Measurements from ENCODE around the gene SAPCD2. TPM values are rescaled to one million over a fixed set of nuclear protein-coding genes. Genes with fewer than 3 reads are reported as not detected.

Gene SAPCD2
- polyA plus RNA-seq, 1 donor (not counting 4 experiments of a cell fraction or from before 2014, with no cell fraction given) = 1.6 TPM

- H3K4me2 ChIP-seq (ENCODE audit: control insufficient read depth, extremely low read depth, insufficient read depth, low read depth, low read length) = no peak overlapping the region
- no peak overlapping the region for H3K9ac ChIP-seq (ENCODE audit: control insufficient read depth, extremely low read depth, insufficient read depth, low read length)
- H3K4me1 ChIP-seq (ENCODE audit: control insufficient read depth, extremely low read depth, insufficient read depth, low read length) = no peaks in the 10 kb centered on the region
- peaks cover 7% of the 10 kb centered on the region for H4K20me1 ChIP-seq (ENCODE audit: control insufficient read depth, extremely low read depth, insufficient read depth, low read length)
- TF ChIP-seq CTCF (optimal IDR thresholded peaks at IDR 0.05 in 1 of 3, IDR thresholded peaks at IDR 0.05 in 1 of 3, conservative IDR thresholded peaks at IDR 0.05 in 1 of 3; ENCODE audit: extremely low read depth in 1 of 3, insufficient read depth in 2 of 3, low read length in 3 of 3) = no peak
- no peak for TF ChIP-seq EZH2 (IDR thresholded peaks at IDR 0.05; ENCODE audit: low read length)
- no peak for DNase-seq (ENCODE audit: low read depth, low spot score)
- H3K79me2 ChIP-seq (ENCODE audit: control insufficient read depth, insufficient read depth, low read length) = no peaks in the 10 kb centered on the region
- dilution Hi-C loops (cut with MboI; ENCODE audit: extremely low pct_ligation_motif_present, low sequenced_read_pairs) = no loop called here
- H3K4me3 ChIP-seq (ENCODE audit: control insufficient read depth in 2 of 3, extremely low read depth in 1 of 3, insufficient read depth in 2 of 3, low read depth in 1 of 3, low read length in 3 of 3) = no peak overlapping the region
- peaks cover 11% of the 10 kb centered on the region for H3K27me3 ChIP-seq (ENCODE audit: control insufficient read depth, extremely low read depth, insufficient read depth, low read length)
- no peaks in the 10 kb centered on the region for H3K36me3 ChIP-seq (ENCODE audit: control insufficient read depth in 2 of 2, extremely low read depth in 1 of 2, insufficient read depth in 2 of 2, low read length in 2 of 2)
- H3K9me1 ChIP-seq (ENCODE audit: control insufficient read depth, extremely low read depth, insufficient read depth, low read length) = no peaks in the 10 kb centered on the region
- no peak overlapping the region for H3K27ac ChIP-seq (ENCODE audit: control insufficient read depth, insufficient read depth, low read length)
- no peak overlapping the region for H2AFZ ChIP-seq (ENCODE audit: control insufficient read depth, low read length)
- H3K9me3 ChIP-seq (ENCODE audit: control insufficient read depth, low read depth, low read length) = no peaks in the 10 kb centered on the region
- no peak for FAIRE-seq
Observed at GRCh38 chr9:137052293-137052692, 18.1 kb downstream of the SAPCD2 start.

- Histone ChIP-seq H3K36me3 (ENCODE audit: control insufficient read depth in 2 of 2, extremely low read depth in 1 of 2, insufficient read depth in 2 of 2, low read length in 2 of 2) (no peaks in the 10 kb centered on the region), H3K4me2 (ENCODE audit: control insufficient read depth, extremely low read depth, insufficient read depth, low read depth, low read length) (no peak overlapping the region), H4K20me1 (ENCODE audit: control insufficient read depth, extremely low read depth, insufficient read depth, low read length) (peaks cover 7% of the 10 kb centered on the region), H3K9me1 (ENCODE audit: control insufficient read depth, extremely low read depth, insufficient read depth, low read length) (no peaks in the 10 kb centered on the region), H3K27me3 (ENCODE audit: control insufficient read depth, extremely low read depth, insufficient read depth, low read length) (peaks cover 11% of the 10 kb centered on the region), H2AFZ (ENCODE audit: control insufficient read depth, low read length) (no peak overlapping the region), H3K4me1 (ENCODE audit: control insufficient read depth, extremely low read depth, insufficient read depth, low read length) (no peaks in the 10 kb centered on the region), H3K9me3 (ENCODE audit: control insufficient read depth, low read depth, low read length) (no peaks in the 10 kb centered on the region), H3K27ac (ENCODE audit: control insufficient read depth, insufficient read depth, low read length) (no peak overlapping the region), H3K79me2 (ENCODE audit: control insufficient read depth, insufficient read depth, low read length) (no peaks in the 10 kb centered on the region), H3K4me3 (ENCODE audit: control insufficient read depth in 2 of 3, extremely low read depth in 1 of 3, insufficient read depth in 2 of 3, low read depth in 1 of 3, low read length in 3 of 3) (no peak overlapping the region), H3K9ac (ENCODE audit: control insufficient read depth, extremely low read depth, insufficient read depth, low read length) (no peak overlapping the region)
- no peak for FAIRE-seq
- DNase-seq (ENCODE audit: low read depth, low spot score) = no peak
- no peak for TF ChIP-seq CTCF (optimal IDR thresholded peaks at IDR 0.05 in 1 of 3, IDR thresholded peaks at IDR 0.05 in 1 of 3, conservative IDR thresholded peaks at IDR 0.05 in 1 of 3; ENCODE audit: extremely low read depth in 1 of 3, insufficient read depth in 2 of 3, low read length in 3 of 3)
- TF ChIP-seq EZH2 (IDR thresholded peaks at IDR 0.05; ENCODE audit: low read length) = no peak
- dilution Hi-C loops (cut with MboI; ENCODE audit: extremely low pct_ligation_motif_present, low sequenced_read_pairs) = no loop called here
Observed at GRCh38 chr9:137051145-137051724, 19.1 kb downstream of the SAPCD2 start.
